Liver (tissue), 9 donors: ENCODE measurements around the gene HIVEP3. TPM values are rescaled to one million over a fixed set of nuclear protein-coding genes. Genes with fewer than 3 reads are reported as not detected.

ENCODE experiments used
- DNase-seq: peaks from one replicate; pipeline ENCODE4 v3.0.0-alpha.2; 2017; ENCODE audit warnings: low spot score
- H3K27ac ChIP-seq, 2 donors: one replicate each; pipeline ENCODE4 v1.7.0; 2013; ENCODE audit warnings: inconsistent platforms in 2 of 2, low read length in 2 of 2, control low read depth in 1 of 2, low read depth in 1 of 2, mild to moderate bottlenecking in 1 of 2
- H3K27me3 ChIP-seq, 4 donors: one replicate each; pipeline versions ENCODE4 v1.6.1 to v1.7.0; 2013; ENCODE audit warnings: low read length in 3 of 4, inconsistent platforms in 1 of 4, mild to moderate bottlenecking in 1 of 4, moderate library complexity in 1 of 4; ENCODE audit not compliant: control insufficient read depth in 4 of 4, insufficient read depth in 4 of 4
- H3K36me3 ChIP-seq, 4 donors: one replicate each; pipeline versions ENCODE4 v1.6.1 to v1.7.0; 2013; ENCODE audit warnings: low read length in 3 of 4, mild to moderate bottlenecking in 3 of 4, low read depth in 1 of 4, moderate library complexity in 1 of 4; ENCODE audit not compliant: control insufficient read depth in 4 of 4, insufficient read depth in 3 of 4
- H3K4me1 ChIP-seq, 4 donors: one replicate each; pipeline versions ENCODE4 v1.6.1 to v1.7.0; 2013; ENCODE audit warnings: low read length in 3 of 4, mild to moderate bottlenecking in 3 of 4, moderate library complexity in 1 of 4; ENCODE audit not compliant: control insufficient read depth in 4 of 4, insufficient read depth in 4 of 4
- H3K4me3 ChIP-seq, 3 donors: one replicate each; pipeline versions ENCODE4 v1.6.1 to v1.7.0; 2013; ENCODE audit warnings: low read length in 3 of 3, control low read depth in 1 of 3, low read depth in 1 of 3, mild to moderate bottlenecking in 1 of 3
- H3K9ac ChIP-seq, 2 donors: one replicate each; pipeline ENCODE4 v1.7.0; 2013; ENCODE audit warnings: low read length in 2 of 2, mild to moderate bottlenecking in 2 of 2, moderate library complexity in 2 of 2, control low read depth in 1 of 2, low read depth in 1 of 2
- H3K9me3 ChIP-seq, 4 donors: one replicate each; pipeline versions ENCODE4 v1.6.1 to v1.7.0; 2013; ENCODE audit warnings: low read length in 3 of 4; ENCODE audit not compliant: control insufficient read depth in 4 of 4
- FOXA1 ChIP-seq: IDR thresholded peaks from 2 replicates; pipeline ENCODE4 v1.6.1; 2016; ENCODE audit warnings: antibody characterized with exemption
- HNF4G ChIP-seq: IDR thresholded peaks from 2 replicates; pipeline ENCODE4 v1.6.1; 2016; ENCODE audit warnings: antibody characterized with exemption
- JUND ChIP-seq, 2 donors: IDR thresholded peaks; 2 replicates each; pipeline ENCODE4 v1.6.1; 2016; ENCODE audit warnings: antibody characterized with exemption in 2 of 2
- NR2F2 ChIP-seq: IDR thresholded peaks from 2 replicates; pipeline ENCODE4 v1.6.1; 2016; ENCODE audit warnings: antibody characterized with exemption
- RAD21 ChIP-seq, 2 donors: IDR thresholded peaks; 2 replicates each; pipeline ENCODE4 v1.6.1; 2016; ENCODE audit warnings: antibody characterized with exemption in 2 of 2, mild to moderate bottlenecking in 2 of 2
- RXRA ChIP-seq, 2 donors: IDR thresholded peaks; 2 replicates each; pipeline ENCODE4 v1.6.1; 2017 to 2018; ENCODE audit warnings: antibody characterized with exemption in 2 of 2, mild to moderate bottlenecking in 1 of 2
- SP1 ChIP-seq: IDR thresholded peaks from 2 replicates; pipeline ENCODE4 v1.6.1; 2018; ENCODE audit warnings: antibody characterized with exemption, mild to moderate bottlenecking
- TAF1 ChIP-seq: conservative IDR thresholded peaks from 2 replicates; pipeline ENCODE4 v1.6.1; 2016; ENCODE audit warnings: antibody characterized with exemption, mild to moderate bottlenecking
- WGBS: extraction: QIAGEN DNeasy Blood & Tissue Kit; methylation state at CpG from one replicate; pipeline ENCODE4 v1.1.7; 2013; 5-methylcytosine and 5-hydroxymethylcytosine counted together
- polyA plus RNA-seq, 2 donors: library from polyadenylated mRNA; stranded (reverse) in 1 of 2; unstranded in 1 of 2; fragments of 200-250 nt in 1 of 2; fragments of >200 nt in 1 of 2; fragmentation: Nextera tagmentation in 1 of 2; extraction: Ambion mirVana in 1 of 2; gene quantifications; one replicate each; pipeline versions ENCODE4 v1.2.1 to v1.2.3, GENCODE V29; 2013 to 2015
- total RNA-seq, 2 donors: library from RNA; depleted of rRNA; stranded (reverse); fragments of >200 nt; gene quantifications; one replicate each; pipeline ENCODE4 v1.2.3, GENCODE V29; 2014
- TF ChIP-seq, protein P1 (sequence below): IDR thresholded peaks from 2 replicates; pipeline ENCODE4 v1.6.1; 2016; ENCODE audit warnings: antibody characterized with exemption
- TF ChIP-seq, protein P2 (sequence below): IDR thresholded peaks from 2 replicates; pipeline ENCODE4 v1.6.1; 2016; ENCODE audit warnings: antibody characterized with exemption
- TF ChIP-seq, protein P3 (sequence below): fragments of 150-350 bp; IDR thresholded peaks from 2 replicates; pipeline ENCODE4 v1.5.1; 2017; ENCODE audit warnings: improper control_type of control experiment, low read depth, low read length; ENCODE audit not compliant: missing input control
- TF ChIP-seq, protein P4 (sequence below): IDR thresholded peaks from 2 replicates; pipeline ENCODE4 v1.6.1; 2016; ENCODE audit warnings: antibody characterized with exemption
- TF ChIP-seq, protein P5 (sequence below): IDR thresholded peaks from 2 replicates; pipeline ENCODE4 v1.6.1; 2016; ENCODE audit warnings: antibody characterized with exemption, mild to moderate bottlenecking
- donor health status: healthy.
- donor health status: healthy.
- donor health status: healthy.
- donor health status: healthy.
- donor health status: healthy.

Gene HIVEP3
- total and polyA plus RNA-seq, 4 donors: 0.93 to 1.6 (median 1.4) TPM

DNA sequence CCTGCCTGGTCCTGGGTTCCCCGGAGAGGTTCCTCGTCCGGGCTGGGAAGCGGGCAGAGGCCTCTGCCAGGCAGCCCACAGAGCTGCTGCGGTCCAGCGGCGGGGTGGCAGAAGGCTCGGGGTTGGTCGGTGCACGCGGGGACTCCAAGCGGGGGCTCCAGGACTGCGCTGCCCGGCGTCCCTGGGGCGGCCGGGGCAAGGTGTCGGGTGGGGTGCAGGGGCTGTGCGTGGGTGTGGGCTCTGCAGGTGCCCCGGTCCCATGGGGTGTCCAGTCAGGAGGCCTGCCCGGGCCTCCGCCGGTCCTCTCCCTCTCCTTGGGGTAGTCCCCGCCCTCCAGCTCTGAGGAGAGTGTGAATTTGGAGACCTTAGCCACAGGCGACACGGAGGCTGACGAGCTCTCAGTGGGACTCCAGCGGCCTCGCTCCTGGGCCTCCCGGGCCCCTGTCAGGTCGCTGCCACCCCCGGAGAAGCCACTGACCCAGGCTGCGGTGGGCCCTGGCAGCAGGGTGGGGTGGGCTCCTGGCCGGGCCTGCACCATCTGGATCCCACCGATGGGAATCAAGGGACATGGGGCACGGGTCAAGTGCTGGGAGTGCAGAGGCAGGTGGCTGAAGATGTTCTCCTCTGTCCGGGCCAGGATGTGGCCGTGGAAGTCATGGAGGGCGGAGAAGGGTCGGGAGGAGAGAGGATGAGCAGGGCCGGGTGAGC lies 408.0 kb downstream of the HIVEP3 start:
- H3K36me3 ChIP-seq: no peaks in the 10 kb centered on the region
- no peaks in the 10 kb centered on the region for H3K9me3 ChIP-seq
- DNase-seq: no peak
- H3K4me1 ChIP-seq: peaks cover 0 to under 1% (median under 1%) of the 10 kb centered on the region in 4 donors
- H3K9ac ChIP-seq: no peak overlapping the region
- no peak overlapping the region for H3K27ac ChIP-seq
- H3K27me3 ChIP-seq: no peaks in the 10 kb centered on the region
- H3K4me3 ChIP-seq: no peak overlapping the region
- TF ChIP-seq RXRA (IDR thresholded peaks at IDR 0.05) (no peak), NR2F2 (no peak), JUND (IDR thresholded peaks at IDR 0.05) (no peak), FOXA1 (no peak), SP1 (no peak), TAF1 (no peak)
- TF ChIP-seq, protein P1, sequence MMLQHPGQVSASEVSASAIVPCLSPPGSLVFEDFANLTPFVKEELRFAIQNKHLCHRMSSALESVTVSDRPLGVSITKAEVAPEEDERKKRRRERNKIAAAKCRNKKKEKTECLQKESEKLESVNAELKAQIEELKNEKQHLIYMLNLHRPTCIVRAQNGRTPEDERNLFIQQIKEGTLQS: no peak
- TF ChIP-seq, protein P2, sequence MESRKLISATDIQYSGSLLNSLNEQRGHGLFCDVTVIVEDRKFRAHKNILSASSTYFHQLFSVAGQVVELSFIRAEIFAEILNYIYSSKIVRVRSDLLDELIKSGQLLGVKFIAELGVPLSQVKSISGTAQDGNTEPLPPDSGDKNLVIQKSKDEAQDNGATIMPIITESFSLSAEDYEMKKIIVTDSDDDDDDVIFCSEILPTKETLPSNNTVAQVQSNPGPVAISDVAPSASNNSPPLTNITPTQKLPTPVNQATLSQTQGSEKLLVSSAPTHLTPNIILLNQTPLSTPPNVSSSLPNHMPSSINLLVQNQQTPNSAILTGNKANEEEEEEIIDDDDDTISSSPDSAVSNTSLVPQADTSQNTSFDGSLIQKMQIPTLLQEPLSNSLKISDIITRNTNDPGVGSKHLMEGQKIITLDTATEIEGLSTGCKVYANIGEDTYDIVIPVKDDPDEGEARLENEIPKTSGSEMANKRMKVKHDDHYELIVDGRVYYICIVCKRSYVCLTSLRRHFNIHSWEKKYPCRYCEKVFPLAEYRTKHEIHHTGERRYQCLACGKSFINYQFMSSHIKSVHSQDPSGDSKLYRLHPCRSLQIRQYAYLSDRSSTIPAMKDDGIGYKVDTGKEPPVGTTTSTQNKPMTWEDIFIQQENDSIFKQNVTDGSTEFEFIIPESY: no peak
- TF ChIP-seq, protein P3, sequence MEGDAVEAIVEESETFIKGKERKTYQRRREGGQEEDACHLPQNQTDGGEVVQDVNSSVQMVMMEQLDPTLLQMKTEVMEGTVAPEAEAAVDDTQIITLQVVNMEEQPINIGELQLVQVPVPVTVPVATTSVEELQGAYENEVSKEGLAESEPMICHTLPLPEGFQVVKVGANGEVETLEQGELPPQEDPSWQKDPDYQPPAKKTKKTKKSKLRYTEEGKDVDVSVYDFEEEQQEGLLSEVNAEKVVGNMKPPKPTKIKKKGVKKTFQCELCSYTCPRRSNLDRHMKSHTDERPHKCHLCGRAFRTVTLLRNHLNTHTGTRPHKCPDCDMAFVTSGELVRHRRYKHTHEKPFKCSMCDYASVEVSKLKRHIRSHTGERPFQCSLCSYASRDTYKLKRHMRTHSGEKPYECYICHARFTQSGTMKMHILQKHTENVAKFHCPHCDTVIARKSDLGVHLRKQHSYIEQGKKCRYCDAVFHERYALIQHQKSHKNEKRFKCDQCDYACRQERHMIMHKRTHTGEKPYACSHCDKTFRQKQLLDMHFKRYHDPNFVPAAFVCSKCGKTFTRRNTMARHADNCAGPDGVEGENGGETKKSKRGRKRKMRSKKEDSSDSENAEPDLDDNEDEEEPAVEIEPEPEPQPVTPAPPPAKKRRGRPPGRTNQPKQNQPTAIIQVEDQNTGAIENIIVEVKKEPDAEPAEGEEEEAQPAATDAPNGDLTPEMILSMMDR: no peak
- TF ChIP-seq, protein P4, sequence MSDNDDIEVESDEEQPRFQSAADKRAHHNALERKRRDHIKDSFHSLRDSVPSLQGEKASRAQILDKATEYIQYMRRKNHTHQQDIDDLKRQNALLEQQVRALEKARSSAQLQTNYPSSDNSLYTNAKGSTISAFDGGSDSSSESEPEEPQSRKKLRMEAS: no peak
- TF ChIP-seq, protein P5, sequence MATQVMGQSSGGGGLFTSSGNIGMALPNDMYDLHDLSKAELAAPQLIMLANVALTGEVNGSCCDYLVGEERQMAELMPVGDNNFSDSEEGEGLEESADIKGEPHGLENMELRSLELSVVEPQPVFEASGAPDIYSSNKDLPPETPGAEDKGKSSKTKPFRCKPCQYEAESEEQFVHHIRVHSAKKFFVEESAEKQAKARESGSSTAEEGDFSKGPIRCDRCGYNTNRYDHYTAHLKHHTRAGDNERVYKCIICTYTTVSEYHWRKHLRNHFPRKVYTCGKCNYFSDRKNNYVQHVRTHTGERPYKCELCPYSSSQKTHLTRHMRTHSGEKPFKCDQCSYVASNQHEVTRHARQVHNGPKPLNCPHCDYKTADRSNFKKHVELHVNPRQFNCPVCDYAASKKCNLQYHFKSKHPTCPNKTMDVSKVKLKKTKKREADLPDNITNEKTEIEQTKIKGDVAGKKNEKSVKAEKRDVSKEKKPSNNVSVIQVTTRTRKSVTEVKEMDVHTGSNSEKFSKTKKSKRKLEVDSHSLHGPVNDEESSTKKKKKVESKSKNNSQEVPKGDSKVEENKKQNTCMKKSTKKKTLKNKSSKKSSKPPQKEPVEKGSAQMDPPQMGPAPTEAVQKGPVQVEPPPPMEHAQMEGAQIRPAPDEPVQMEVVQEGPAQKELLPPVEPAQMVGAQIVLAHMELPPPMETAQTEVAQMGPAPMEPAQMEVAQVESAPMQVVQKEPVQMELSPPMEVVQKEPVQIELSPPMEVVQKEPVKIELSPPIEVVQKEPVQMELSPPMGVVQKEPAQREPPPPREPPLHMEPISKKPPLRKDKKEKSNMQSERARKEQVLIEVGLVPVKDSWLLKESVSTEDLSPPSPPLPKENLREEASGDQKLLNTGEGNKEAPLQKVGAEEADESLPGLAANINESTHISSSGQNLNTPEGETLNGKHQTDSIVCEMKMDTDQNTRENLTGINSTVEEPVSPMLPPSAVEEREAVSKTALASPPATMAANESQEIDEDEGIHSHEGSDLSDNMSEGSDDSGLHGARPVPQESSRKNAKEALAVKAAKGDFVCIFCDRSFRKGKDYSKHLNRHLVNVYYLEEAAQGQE: no peak
- WGBS: 97% methylated on average over 41 of the region's 41 CpGs

DNA sequence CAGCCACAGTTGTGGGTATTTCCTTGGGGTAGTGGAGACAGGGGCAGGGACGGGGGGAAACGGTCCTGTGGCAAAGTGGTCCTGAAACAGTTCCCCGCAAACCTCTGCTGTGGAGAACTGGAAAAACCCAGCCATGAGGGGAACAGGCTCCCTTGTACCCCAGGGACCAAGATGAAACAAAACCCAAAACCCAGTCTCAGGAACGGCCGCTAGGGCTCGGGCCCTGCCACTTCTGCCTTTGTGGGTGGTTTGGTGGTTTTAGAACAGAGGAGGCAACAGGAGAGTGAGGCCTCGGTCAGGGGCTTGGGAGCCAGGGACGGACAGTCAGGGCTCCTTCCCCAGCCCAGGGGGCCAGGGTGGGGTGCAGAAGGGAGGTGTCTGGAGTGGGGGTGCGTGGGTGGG lies 409.5 kb downstream of the HIVEP3 start:
- Histone ChIP-seq H3K36me3 (no peaks in the 10 kb centered on the region), H3K4me3 (no peak overlapping the region), H3K4me1 (no peaks in the 10 kb centered on the region), H3K9me3 (no peaks in the 10 kb centered on the region), H3K9ac (no peak overlapping the region), H3K27me3 (no peaks in the 10 kb centered on the region), H3K27ac (no peak overlapping the region)
- WGBS: 82% methylated on average over 9 of the region's 9 CpGs
- DNase-seq: no peak
- TF ChIP-seq, protein P1: no peak
- TF ChIP-seq, protein P3: no peak
- TF ChIP-seq, protein P2: no peak
- TF ChIP-seq, protein P4: no peak
- no peak for TF ChIP-seq SP1
- TF ChIP-seq TAF1: no peak
- TF ChIP-seq FOXA1: no peak
- no peak for TF ChIP-seq RXRA (IDR thresholded peaks at IDR 0.05)
- no peak for TF ChIP-seq RAD21 (IDR thresholded peaks at IDR 0.05)
- no peak for TF ChIP-seq NR2F2
- TF ChIP-seq HNF4G: no peak
